Endodermal cell (in vitro differentiated cells): ENCODE data around the gene PLEKHG4B. TPM values are rescaled to one million over a fixed set of nuclear protein-coding genes. Genes with fewer than 3 reads are reported as not detected.

Experiments used
- DNase-seq: peaks from one replicate; pipeline ENCODE4 v3.0.0-alpha.2; 2017
- H3K27ac ChIP-seq: 2 replicates; pipeline ENCODE4 v1.5.1; 2013; ENCODE audit warnings: mild to moderate bottlenecking, low read depth, low read length, moderate library complexity
- H3K27me3 ChIP-seq: 2 replicates; pipeline ENCODE4 v1.6.1; 2013; ENCODE audit warnings: mild to moderate bottlenecking, low read length, moderate library complexity; ENCODE audit not compliant: insufficient read depth, control insufficient read depth, poor library complexity, severe bottlenecking
- H3K36me3 ChIP-seq: 2 replicates; pipeline ENCODE4 v1.7.0; 2013; ENCODE audit warnings: mild to moderate bottlenecking, low read length, moderate library complexity; ENCODE audit not compliant: control insufficient read depth, insufficient read depth
- H3K4me1 ChIP-seq: one replicate; pipeline ENCODE4 v1.7.0; 2013; ENCODE audit warnings: low read length; ENCODE audit not compliant: control insufficient read depth, insufficient read depth
- H3K4me3 ChIP-seq: 2 replicates; pipeline ENCODE4 v1.5.1; 2013; ENCODE audit warnings: mild to moderate bottlenecking, low read length, moderate library complexity
- H3K9ac ChIP-seq: 2 replicates; pipeline ENCODE4 v1.6.1; 2013; ENCODE audit warnings: mild to moderate bottlenecking, low read length, moderate library complexity; ENCODE audit not compliant: poor library complexity, severe bottlenecking; ENCODE audit errors: extremely low read depth
- H3K9me3 ChIP-seq: 2 replicates; pipeline ENCODE4 v1.6.1; 2013; ENCODE audit warnings: mild to moderate bottlenecking, low read length, moderate library complexity; ENCODE audit not compliant: control insufficient read depth
- H3K27ac Mint-ChIP-seq: 2 replicates; pipeline ENCODE4 v1.8.0; 2020; ENCODE audit warnings: mixed read lengths
- H3K27me3 Mint-ChIP-seq: 2 replicates; pipeline ENCODE4 v1.8.0; 2021; ENCODE audit warnings: mild to moderate bottlenecking, mixed read lengths; ENCODE audit not compliant: insufficient read depth
- H3K36me3 Mint-ChIP-seq: 2 replicates; pipeline ENCODE4 v1.8.0; 2020; ENCODE audit warnings: low read depth, mixed read lengths
- H3K4me1 Mint-ChIP-seq: 2 replicates; pipeline ENCODE4 v1.8.0; 2020; ENCODE audit warnings: mixed read lengths
- H3K4me3 Mint-ChIP-seq: 2 replicates; pipeline ENCODE4 v1.8.0; 2020; ENCODE audit warnings: mild to moderate bottlenecking, moderate library complexity, mixed read lengths
- H3K9me3 Mint-ChIP-seq: 2 replicates; pipeline ENCODE4 v1.8.0; 2020; ENCODE audit warnings: mild to moderate bottlenecking, mixed read lengths
- CTCF ChIP-seq: fragments of 200-600 bp; sonication (generic); conservative IDR thresholded peaks from 2 replicates; pipeline ENCODE4 v1.5.0; 2021; ENCODE audit warnings: antibody characterized with exemption, mild to moderate bottlenecking
- WGBS, 2 experiments: methylation state at CpG; one replicate each; pipeline versions ENCODE4 v1.1.5 to v1.1.7; 2013; ENCODE audit warnings: missing lambda C conversion rate in 2 of 2, mixed read lengths in 1 of 2; ENCODE audit not compliant: insufficient coverage in 1 of 2, insufficient read length in 1 of 2; 5-methylcytosine and 5-hydroxymethylcytosine counted together
- total RNA-seq, 2 donors: library from RNA; stranded (reverse); fragmentation: NEBNext Ultra II Directional in 1 of 2; extraction: Animal tissue kit (Norgen Biotek cat#: 25700) in 1 of 2; gene quantifications; 2 replicates in 1 of 2; 3 replicates in 1 of 2; pipeline ENCODE4 v1.2.1, GENCODE V29; 2021

PLEKHG4B gene
- total RNA-seq, 2 donors from 2014 or later: 16.3 to 22.8 TPM

- peak overlapping the region; percentile 47 for H3K27ac ChIP-seq
- H3K9me3 Mint-ChIP-seq: no peaks in the 10 kb centered on the region
- peaks cover 21% of the 10 kb centered on the region for H3K36me3 Mint-ChIP-seq
- peaks cover 2% of the 10 kb centered on the region for H3K4me1 Mint-ChIP-seq
- H3K4me3 Mint-ChIP-seq: no peak overlapping the region
- no peaks in the 10 kb centered on the region for H3K4me1 ChIP-seq
- peaks cover 20% of the 10 kb centered on the region for H3K36me3 ChIP-seq
- no peak overlapping the region for H3K9ac ChIP-seq
- WGBS, 2 experiments: 88 to 89% methylated on average over 22 to 23 of the region's 23 CpGs
- no peaks in the 10 kb centered on the region for H3K9me3 ChIP-seq
- H3K27me3 Mint-ChIP-seq: no peaks in the 10 kb centered on the region
- H3K27ac Mint-ChIP-seq: no peak overlapping the region
- no peak for TF ChIP-seq CTCF
- H3K27me3 ChIP-seq: no peaks in the 10 kb centered on the region
- DNase-seq: no peak
- no peak overlapping the region for H3K4me3 ChIP-seq
Observed at GRCh38 chr5:199950-200645, 108.1 kb downstream of the PLEKHG4B start.

GRCh38 chr5:200985-201384 is 109.0 kb downstream of the PLEKHG4B start:
- H3K4me1 ChIP-seq: no peaks in the 10 kb centered on the region
- Mint-ChIP-seq H3K36me3 (peaks cover 29% of the 10 kb centered on the region), H3K27me3 (no peaks in the 10 kb centered on the region), H3K27ac (no peak overlapping the region), H3K4me3 (no peak overlapping the region), H3K4me1 (peaks cover 2% of the 10 kb centered on the region), H3K9me3 (no peaks in the 10 kb centered on the region)
- H3K36me3 ChIP-seq: peaks cover 29% of the 10 kb centered on the region
- no peak for TF ChIP-seq CTCF
- no peak overlapping the region for H3K9ac ChIP-seq
- DNase-seq: no peak
- no peak overlapping the region for H3K4me3 ChIP-seq
- WGBS, 2 experiments: 83 to 86% methylated on average over 1 to 4 of the region's 4 CpGs
- no peaks in the 10 kb centered on the region for H3K9me3 ChIP-seq
- H3K27ac ChIP-seq: no peak overlapping the region
- no peaks in the 10 kb centered on the region for H3K27me3 ChIP-seq

- no peak overlapping the region for H3K27ac Mint-ChIP-seq
Observed at GRCh38 chr5:201672-202071, 109.7 kb downstream of the PLEKHG4B start.

More at GRCh38 chr5:201672-202071, 109.7 kb downstream of the PLEKHG4B start:
- Histone ChIP-seq H3K27me3 (no peaks in the 10 kb centered on the region), H3K4me1 (no peaks in the 10 kb centered on the region), H3K9ac (no peak overlapping the region), H3K9me3 (no peaks in the 10 kb centered on the region), H3K4me3 (no peak overlapping the region), H3K27ac (no peak overlapping the region), H3K36me3 (peaks cover 31% of the 10 kb centered on the region)
- no peak for TF ChIP-seq CTCF
- Mint-ChIP-seq H3K9me3 (no peaks in the 10 kb centered on the region), H3K4me3 (no peak overlapping the region), H3K27me3 (no peaks in the 10 kb centered on the region), H3K4me1 (peaks cover 2% of the 10 kb centered on the region), H3K36me3 (peaks cover 29% of the 10 kb centered on the region)
- DNase-seq: no peak
- 88 to 100% methylated on average over 2 to 8 of the region's 8 CpGs for WGBS, 2 experiments
